ENCODE data around the gene RIT1.

DNA sequence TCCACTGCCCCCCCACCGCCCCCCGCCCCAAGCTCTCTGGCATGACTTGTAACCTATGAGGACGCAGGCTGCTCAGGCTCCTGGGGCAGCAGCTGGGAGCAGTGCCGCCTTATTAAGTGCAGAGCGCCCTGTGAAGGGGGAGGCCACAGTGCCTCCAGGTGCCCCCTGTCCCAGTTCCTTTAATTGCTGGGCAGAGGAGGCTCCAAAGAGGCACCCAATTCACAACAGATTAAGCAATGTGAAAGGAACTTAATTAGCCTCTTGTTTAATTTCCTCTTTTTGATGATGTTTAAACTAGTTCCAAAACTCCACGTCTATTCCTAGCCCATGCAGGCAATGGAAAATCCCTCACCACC is 33.3 kb upstream of the RIT1 start:
- TF ChIP-seq, protein P1, sequence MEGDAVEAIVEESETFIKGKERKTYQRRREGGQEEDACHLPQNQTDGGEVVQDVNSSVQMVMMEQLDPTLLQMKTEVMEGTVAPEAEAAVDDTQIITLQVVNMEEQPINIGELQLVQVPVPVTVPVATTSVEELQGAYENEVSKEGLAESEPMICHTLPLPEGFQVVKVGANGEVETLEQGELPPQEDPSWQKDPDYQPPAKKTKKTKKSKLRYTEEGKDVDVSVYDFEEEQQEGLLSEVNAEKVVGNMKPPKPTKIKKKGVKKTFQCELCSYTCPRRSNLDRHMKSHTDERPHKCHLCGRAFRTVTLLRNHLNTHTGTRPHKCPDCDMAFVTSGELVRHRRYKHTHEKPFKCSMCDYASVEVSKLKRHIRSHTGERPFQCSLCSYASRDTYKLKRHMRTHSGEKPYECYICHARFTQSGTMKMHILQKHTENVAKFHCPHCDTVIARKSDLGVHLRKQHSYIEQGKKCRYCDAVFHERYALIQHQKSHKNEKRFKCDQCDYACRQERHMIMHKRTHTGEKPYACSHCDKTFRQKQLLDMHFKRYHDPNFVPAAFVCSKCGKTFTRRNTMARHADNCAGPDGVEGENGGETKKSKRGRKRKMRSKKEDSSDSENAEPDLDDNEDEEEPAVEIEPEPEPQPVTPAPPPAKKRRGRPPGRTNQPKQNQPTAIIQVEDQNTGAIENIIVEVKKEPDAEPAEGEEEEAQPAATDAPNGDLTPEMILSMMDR (conservative IDR thresholded peaks at IDR 0.05) = no peak
- TF ChIP-seq EZH2 (IDR thresholded peaks at IDR 0.05; ENCODE audit: low read depth) = no peak

Data from PC-9 (cell line).